GM13976 (cell line): ENCODE data around the gene NEDD9.

Experiments
- DNase-seq: peaks from one replicate; pipeline ENCODE4 v3.0.0; 2012; ENCODE audit warnings: low spot score
- CTCF ChIP-seq: IDR thresholded peaks from 2 replicates; pipeline ENCODE4 v1.5.1; 2012; ENCODE audit warnings: borderline replicate concordance, mild to moderate bottlenecking; ENCODE audit not compliant: insufficient read depth; ENCODE audit errors: extremely low read depth, missing control alignments, control extremely low read depth
- in situ Hi-C: fragments of 300-500 bp; cut with MboI; formaldehyde crosslinking; loops from one replicate; pipeline ENCODE4 v1.12.0; 2022; ENCODE audit warnings: low sequenced_read_pairs, mixed read lengths, inconsistent platforms; ENCODE audit not compliant: unreplicated experiment

The NEDD9 gene

DNA sequence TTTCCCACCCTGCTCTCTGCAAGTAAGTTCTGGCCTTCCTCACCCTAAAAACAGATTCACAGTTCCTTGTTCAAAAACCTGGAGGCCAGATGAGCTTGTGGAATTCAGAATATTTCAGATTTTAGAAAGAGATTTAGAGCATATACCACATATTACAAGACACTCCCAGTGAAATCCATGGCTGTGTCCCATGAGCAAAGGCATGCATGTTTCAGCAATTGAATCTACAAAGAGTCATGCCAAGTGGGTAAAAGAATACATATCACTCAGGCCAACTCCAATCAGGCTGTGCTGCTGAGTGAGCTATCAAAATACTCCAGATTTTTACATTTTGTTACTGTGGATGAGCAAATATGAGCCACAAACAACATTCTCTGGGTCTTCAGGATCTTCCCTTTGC is 10.2 kb upstream of the NEDD9 start:
- DNase-seq, result no peak
- in situ Hi-C loops, result no loop called here

GRCh38 chr6:11241793-11242201 is 9.3 kb upstream of the NEDD9 start:
- no peak for DNase-seq
- TF ChIP-seq CTCF, result no peak
- in situ Hi-C loops, result no loop called here

More for the DNA sequence above, 10.2 kb upstream of the NEDD9 start:
- TF ChIP-seq CTCF, result no peak

DNA sequence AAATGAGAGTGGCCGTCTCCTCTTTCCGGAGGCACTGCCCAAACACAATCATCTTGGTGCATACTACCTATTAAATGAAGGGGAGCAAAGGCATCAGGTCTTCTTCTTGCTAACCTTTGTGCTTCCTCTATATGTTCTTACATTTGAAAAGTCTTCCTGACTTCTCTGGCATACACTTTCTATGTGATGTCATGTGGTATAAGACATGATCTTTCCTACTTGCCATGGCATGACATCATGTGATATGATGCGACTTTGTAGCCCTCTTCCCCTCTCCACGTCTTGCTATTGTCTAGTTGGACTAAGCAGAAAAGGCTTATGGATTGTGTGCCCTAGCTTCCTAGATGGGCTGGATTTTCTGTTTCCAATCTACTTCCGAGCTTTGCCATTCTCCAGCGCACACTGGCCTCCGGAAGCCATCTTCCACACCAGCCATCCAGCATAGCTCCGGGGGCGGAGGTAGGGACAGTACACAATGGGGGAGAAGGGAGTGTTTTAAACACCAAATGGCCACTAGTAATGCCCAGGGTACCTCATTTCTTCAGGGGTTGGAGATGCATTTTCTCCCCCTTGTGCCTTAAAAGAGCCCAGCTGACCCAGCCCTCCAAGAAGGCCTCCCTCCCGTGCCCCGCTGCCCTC is 8.8 kb upstream of the NEDD9 start:
- DNase-seq, result no peak
- no peak for TF ChIP-seq CTCF
- in situ Hi-C loops, result no loop called here

DNA sequence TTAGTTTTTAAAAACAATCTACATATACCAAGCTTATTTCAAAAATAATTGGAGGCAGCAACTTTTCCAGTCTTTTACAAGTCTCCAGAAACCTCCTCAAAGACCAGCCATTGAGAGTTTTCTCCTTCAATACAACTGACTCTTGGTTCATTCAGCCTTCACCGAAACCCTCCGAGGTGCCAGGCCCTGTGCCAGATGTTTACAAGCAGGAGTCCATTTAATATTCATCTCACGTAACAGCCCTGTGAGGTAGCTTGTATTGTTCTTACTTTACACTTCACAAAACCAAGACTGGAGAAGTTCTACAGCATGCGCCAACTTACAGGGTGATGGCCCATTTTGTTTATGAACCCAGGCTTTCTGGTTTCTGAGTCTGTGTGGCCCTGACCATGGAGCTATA is 5.5 kb upstream of the NEDD9 start:
- in situ Hi-C loops, result no loop called here
- no peak for TF ChIP-seq CTCF
- DNase-seq, result no peak

GRCh38 chr6:11237428-11237827 is 5.0 kb upstream of the NEDD9 start:
- no peak for TF ChIP-seq CTCF
- DNase-seq, result no peak
- in situ Hi-C loops, result no loop called here

DNA sequence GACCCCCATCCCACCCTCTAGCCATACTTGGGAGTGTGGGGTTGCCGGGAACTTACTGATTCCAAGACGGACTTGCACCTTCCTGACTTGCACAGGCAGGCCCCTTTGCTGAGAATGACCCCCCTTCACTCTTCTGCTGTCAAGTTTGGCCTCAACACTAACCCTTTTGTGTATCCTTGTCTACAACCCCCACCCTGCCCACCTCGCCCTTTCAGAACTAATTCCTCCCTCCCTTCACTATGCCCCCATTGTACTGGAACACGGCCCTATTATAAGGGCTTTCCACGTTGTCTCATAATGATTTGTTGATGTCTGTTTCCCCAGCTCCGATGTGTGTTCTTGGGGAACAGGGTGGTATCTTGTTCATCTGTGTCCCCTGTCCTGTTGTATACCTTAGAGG is 4.4 kb upstream of the NEDD9 start:
- in situ Hi-C loops, result no loop called here
- no peak for TF ChIP-seq CTCF
- DNase-seq, result no peak

DNA sequence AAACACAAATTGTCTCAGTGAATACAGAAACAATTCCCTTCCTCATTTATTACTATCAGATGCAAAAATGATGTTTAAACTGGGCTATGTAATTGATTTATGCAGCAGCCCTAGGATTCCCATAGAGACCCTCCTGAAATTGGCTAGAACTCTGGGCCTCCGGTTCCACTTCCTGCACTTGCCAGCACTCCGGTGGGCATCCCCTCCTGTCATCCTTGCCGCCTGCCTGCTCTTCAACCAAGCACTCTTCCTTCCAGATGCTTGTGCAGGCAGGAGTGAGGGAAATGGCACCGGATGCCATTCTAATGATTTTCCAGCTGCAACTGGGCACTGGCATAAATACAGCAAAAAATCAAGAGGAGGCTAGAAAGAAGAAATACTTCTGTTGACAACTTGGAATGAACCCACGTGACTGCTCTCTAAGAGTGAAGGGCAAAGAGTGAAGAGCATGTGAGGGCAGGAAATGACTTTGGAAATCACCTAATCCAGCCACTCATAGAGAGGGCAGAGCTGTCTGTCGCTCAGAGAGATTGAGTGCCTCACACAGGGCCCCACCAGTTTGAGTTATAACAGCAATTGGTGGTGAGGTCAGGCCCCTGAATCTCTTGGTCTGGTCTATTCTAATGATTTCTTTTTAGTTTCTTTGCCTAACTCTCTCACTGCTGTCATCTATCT is 3.7 kb upstream of the NEDD9 start:
- TF ChIP-seq CTCF, result no peak
- in situ Hi-C loops, result no loop called here
- peak; percentile 53 for DNase-seq
